ENCODE results near the gene SORD.
"Not testable (repeated sequence)": the region's sequence is repeated elsewhere in the genome, so short reads cannot be mapped to it uniquely, and the experiment has no call there.

Gene SORD

GRCh38 chr15:45100884-45101625 is 78.1 kb downstream of the SORD start:
- no peak for DNase-seq

GRCh38 chr15:45101749-45102148 is 78.8 kb downstream of the SORD start:
- DNase-seq, result no peak

GRCh38 chr15:45102226-45102625 is 79.2 kb downstream of the SORD start:
- DNase-seq, result no peak

GRCh38 chr15:45104170-45104569 is 81.2 kb downstream of the SORD start:
- DNase-seq, result not testable (repeated sequence)

GRCh38 chr15:45105586-45105985 is 82.6 kb downstream of the SORD start:
- DNase-seq, result no peak

GRCh38 chr15:45106002-45106790 is 83.2 kb downstream of the SORD start:
- DNase-seq, result no peak

GRCh38 chr15:45107941-45108630 is 85.1 kb downstream of the SORD start:
- DNase-seq, result no peak

- DNase-seq, result no peak
Observed at GRCh38 chr15:45110256-45110820, 87.3 kb downstream of the SORD start.

- DNase-seq, result no peak
Observed at GRCh38 chr15:45111390-45112142, 88.6 kb downstream of the SORD start.

- no peak for DNase-seq
Observed at GRCh38 chr15:45112143-45112590, 89.2 kb downstream of the SORD start.

GRCh38 chr15:45112591-45113379 is 89.8 kb downstream of the SORD start:
- DNase-seq, result no peak

GRCh38 chr15:45113380-45113990 is 90.5 kb downstream of the SORD start:
- DNase-seq, result no peak

- DNase-seq, result no peak
Observed at GRCh38 chr15:45114076-45114750, 91.2 kb downstream of the SORD start, which contains the start of the genes DUOX2 and DUOXA2. DUOX2 (minus strand) TSS chr15:45114172; CDS start chr15:45113411, 761 bp downstream. DUOXA2 (plus strand) TSS chr15:45114326; CDS start chr15:45114606, 280 bp downstream.

GRCh38 chr15:45114751-45115085 is 91.7 kb downstream of the SORD start:
- DNase-seq, result no peak

- DNase-seq, result no peak
Observed at GRCh38 chr15:45115312-45115820, 92.4 kb downstream of the SORD start.

GRCh38 chr15:45116006-45116481 is 93.0 kb downstream of the SORD start:
- DNase-seq, result no peak

GRCh38 chr15:45116482-45117307 is 93.7 kb downstream of the SORD start:
- DNase-seq, result no peak

GRCh38 chr15:45117308-45118130 is 94.5 kb downstream of the SORD start:
- no peak for DNase-seq

Measured in NCI-H510A (cell line).